ENCODE data around the gene PGS1.

PGS1 gene

GRCh38 chr17:78359997-78360370, 18.5 kb upstream of the PGS1 start, which contains the start of gene SOCS3:
SOCS3 (minus strand) TSS chr17:78360077; CDS start chr17:78359095, 982 bp downstream.
- TF ChIP-seq CTCF (IDR thresholded peaks at IDR 0.05; ENCODE audit: control insufficient read depth, insufficient read depth, low read depth, low read length, missing control alignments) = no peak
- no peak for DNase-seq (ENCODE audit: low read depth)
- H3K4me3 ChIP-seq (ENCODE audit: control insufficient read depth, low read depth, low read length) = peak within 1 kb of the TSS; percentile 83

GRCh38 chr17:78360371-78361224, 17.9 kb upstream of the PGS1 start:
- peak overlapping the region; percentile 47 for H3K4me3 ChIP-seq (ENCODE audit: control insufficient read depth, low read depth, low read length)
- TF ChIP-seq CTCF (IDR thresholded peaks at IDR 0.05; ENCODE audit: control insufficient read depth, insufficient read depth, low read depth, low read length, missing control alignments) = peak; percentile 96
- DNase-seq (ENCODE audit: low read depth) = no peak

GRCh38 chr17:78361225-78361701, 17.2 kb upstream of the PGS1 start:
- H3K4me3 ChIP-seq (ENCODE audit: control insufficient read depth, low read depth, low read length) = no peak overlapping the region
- no peak for TF ChIP-seq CTCF (IDR thresholded peaks at IDR 0.05; ENCODE audit: control insufficient read depth, insufficient read depth, low read depth, low read length, missing control alignments)
- DNase-seq (ENCODE audit: low read depth) = no peak

- no peak for DNase-seq (ENCODE audit: low read depth)
- TF ChIP-seq CTCF (IDR thresholded peaks at IDR 0.05; ENCODE audit: control insufficient read depth, insufficient read depth, low read depth, low read length, missing control alignments) = no peak
- H3K4me3 ChIP-seq (ENCODE audit: control insufficient read depth, low read depth, low read length) = no peak overlapping the region
Measured at GRCh38 chr17:78362232-78362631, 16.2 kb upstream of the PGS1 start.

GRCh38 chr17:78362671-78363070, 15.8 kb upstream of the PGS1 start:
- H3K4me3 ChIP-seq (ENCODE audit: control insufficient read depth, low read depth, low read length) = no peak overlapping the region
- peak; percentile 4 for TF ChIP-seq CTCF (IDR thresholded peaks at IDR 0.05; ENCODE audit: control insufficient read depth, insufficient read depth, low read depth, low read length, missing control alignments)
- no peak for DNase-seq (ENCODE audit: low read depth)

GRCh38 chr17:78364436-78365281, 13.8 kb upstream of the PGS1 start:
- no peak overlapping the region for H3K4me3 ChIP-seq (ENCODE audit: control insufficient read depth, low read depth, low read length)
- TF ChIP-seq CTCF (IDR thresholded peaks at IDR 0.05; ENCODE audit: control insufficient read depth, insufficient read depth, low read depth, low read length, missing control alignments) = no peak

More at GRCh38 chr17:78364436-78365281, 13.8 kb upstream of the PGS1 start:
- DNase-seq (ENCODE audit: low read depth) = no peak
